OCI-LY1 (cell line): Measurements from ENCODE around the gene PLEKHA6.

ENCODE experiments used
- EZH2 ChIP-seq: fragments of 200-600 bp; sonication (generic), shearing (Covaris generic); IDR thresholded peaks from 2 replicates; pipeline ENCODE4 v1.8.0; 2017; ENCODE audit warnings: borderline replicate concordance, mixed run types, mild to moderate bottlenecking, antibody characterized with exemption, low read length, moderate library complexity, mixed read lengths
- TF ChIP-seq, protein P1 (sequence below): fragments of 200-600 bp; sonication (generic), shearing (Covaris generic); IDR thresholded peaks from 2 replicates; pipeline ENCODE4 v1.5.1; 2017; ENCODE audit warnings: mild to moderate bottlenecking, antibody characterized with exemption, low read length, moderate library complexity, mixed read lengths

DNA sequence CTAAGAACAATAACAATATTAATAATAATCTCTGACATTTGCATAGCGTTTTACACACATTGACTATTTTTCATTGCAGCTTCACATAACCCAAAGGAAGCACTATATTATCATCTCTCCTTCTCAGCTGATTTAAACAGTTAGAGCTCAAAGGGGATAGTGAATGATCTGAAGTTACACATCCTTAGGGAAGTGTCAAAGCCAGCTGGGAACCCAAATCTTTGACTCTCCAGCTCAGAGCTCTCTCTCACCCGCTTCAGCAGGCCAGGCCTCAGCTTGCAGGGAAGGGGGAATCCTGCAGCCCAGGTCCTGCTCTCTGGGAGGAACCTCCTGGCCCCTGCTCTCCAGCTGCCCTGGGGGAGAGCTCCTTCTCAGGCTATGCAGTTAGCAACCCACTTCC is 26.3 kb downstream of the PLEKHA6 start:
- TF ChIP-seq, protein P1, sequence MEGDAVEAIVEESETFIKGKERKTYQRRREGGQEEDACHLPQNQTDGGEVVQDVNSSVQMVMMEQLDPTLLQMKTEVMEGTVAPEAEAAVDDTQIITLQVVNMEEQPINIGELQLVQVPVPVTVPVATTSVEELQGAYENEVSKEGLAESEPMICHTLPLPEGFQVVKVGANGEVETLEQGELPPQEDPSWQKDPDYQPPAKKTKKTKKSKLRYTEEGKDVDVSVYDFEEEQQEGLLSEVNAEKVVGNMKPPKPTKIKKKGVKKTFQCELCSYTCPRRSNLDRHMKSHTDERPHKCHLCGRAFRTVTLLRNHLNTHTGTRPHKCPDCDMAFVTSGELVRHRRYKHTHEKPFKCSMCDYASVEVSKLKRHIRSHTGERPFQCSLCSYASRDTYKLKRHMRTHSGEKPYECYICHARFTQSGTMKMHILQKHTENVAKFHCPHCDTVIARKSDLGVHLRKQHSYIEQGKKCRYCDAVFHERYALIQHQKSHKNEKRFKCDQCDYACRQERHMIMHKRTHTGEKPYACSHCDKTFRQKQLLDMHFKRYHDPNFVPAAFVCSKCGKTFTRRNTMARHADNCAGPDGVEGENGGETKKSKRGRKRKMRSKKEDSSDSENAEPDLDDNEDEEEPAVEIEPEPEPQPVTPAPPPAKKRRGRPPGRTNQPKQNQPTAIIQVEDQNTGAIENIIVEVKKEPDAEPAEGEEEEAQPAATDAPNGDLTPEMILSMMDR: no peak
- TF ChIP-seq EZH2: no peak
